Smooth muscle cell (in vitro differentiated cells): ENCODE data around the gene FAM171A1. TPM values are rescaled to one million over a fixed set of nuclear protein-coding genes. Genes with fewer than 3 reads are reported as not detected.

ENCODE experiments used
- DNase-seq: peaks from one replicate; lab custom pipeline; 2025; ENCODE audit not compliant: unreplicated experiment; lab: John Stamatoyannopoulos, UW
- H2AFZ ChIP-seq: fragments of 200-600 bp; sonication (generic); 2 replicates; pipeline ENCODE4 v1.6.0; 2016; ENCODE audit warnings: antibody characterized with exemption, low read depth, mild to moderate bottlenecking
- H3F3A ChIP-seq: fragments of 200-600 bp; sonication (generic); 2 replicates; pipeline ENCODE4 v1.6.0; 2017; ENCODE audit warnings: antibody characterized with exemption, low read depth
- H3K27ac ChIP-seq: fragments of 200-600 bp; sonication (generic); 2 replicates; pipeline ENCODE4 v1.5.1; 2016; ENCODE audit warnings: low read depth, mild to moderate bottlenecking
- H3K27me3 ChIP-seq: fragments of 200-600 bp; sonication (generic); 2 replicates; pipeline ENCODE4 v1.6.1; 2016; ENCODE audit warnings: low read depth, mild to moderate bottlenecking
- H3K36me3 ChIP-seq: fragments of 200-600 bp; sonication (generic); 2 replicates; pipeline ENCODE4 v1.5.1; 2016; ENCODE audit warnings: low read depth
- H3K4me1 ChIP-seq: fragments of 200-600 bp; sonication (generic); 2 replicates; pipeline ENCODE4 v1.5.1; 2016; ENCODE audit warnings: low read depth
- H3K4me2 ChIP-seq: fragments of 200-600 bp; sonication (generic); 2 replicates; pipeline ENCODE4 v1.6.0; 2016; ENCODE audit warnings: mild to moderate bottlenecking
- H3K4me3 ChIP-seq: fragments of 200-600 bp; sonication (generic); 2 replicates; pipeline ENCODE4 v1.5.1; 2016; ENCODE audit warnings: mild to moderate bottlenecking
- H3K79me2 ChIP-seq: fragments of 200-600 bp; sonication (generic); 2 replicates; pipeline ENCODE4 v1.6.0; 2016; ENCODE audit warnings: low read depth, mild to moderate bottlenecking
- H3K9ac ChIP-seq: fragments of 200-600 bp; sonication (generic); 2 replicates; pipeline ENCODE4 v1.6.0; 2016; ENCODE audit warnings: low read depth
- H3K9me3 ChIP-seq: fragments of 200-600 bp; sonication (generic); replicated peaks from 2 replicates; pipeline ENCODE4 v1.5.1; 2016; ENCODE audit warnings: low read depth
- H4K20me1 ChIP-seq: fragments of 200-600 bp; sonication (generic); 2 replicates; pipeline ENCODE4 v1.6.0; 2016; ENCODE audit warnings: low read depth
- CTCF ChIP-seq: fragments of 200-600 bp; sonication (generic); IDR thresholded peaks from 2 replicates; pipeline ENCODE4 v1.5.1; 2017; ENCODE audit warnings: borderline replicate concordance, mild to moderate bottlenecking, antibody characterized with exemption; ENCODE audit not compliant: insufficient read depth, poor library complexity, severe bottlenecking
- WGBS: methylation state at CpG from one replicate; pipeline ENCODE4 v1.1.7; 2016; ENCODE audit warnings: low lambda C conversion rate; 5-methylcytosine and 5-hydroxymethylcytosine counted together
- polyA plus RNA-seq: library from polyadenylated mRNA; unstranded; fragments of >200 nt; fragmentation: Nextera tagmentation; extraction: Ambion mirVana; gene quantifications from 2 replicates; pipeline ENCODE4 v1.2.1, GENCODE V29; 2016
- total RNA-seq: library from RNA; depleted of rRNA; stranded (reverse); fragments of >200 nt; gene quantifications from 2 replicates; pipeline ENCODE4 v1.2.3, GENCODE V29; 2014

The FAM171A1 gene
- total and polyA plus RNA-seq, 2 experiments from 2014 or later, result 25.5 to 37.2 TPM

DNA sequence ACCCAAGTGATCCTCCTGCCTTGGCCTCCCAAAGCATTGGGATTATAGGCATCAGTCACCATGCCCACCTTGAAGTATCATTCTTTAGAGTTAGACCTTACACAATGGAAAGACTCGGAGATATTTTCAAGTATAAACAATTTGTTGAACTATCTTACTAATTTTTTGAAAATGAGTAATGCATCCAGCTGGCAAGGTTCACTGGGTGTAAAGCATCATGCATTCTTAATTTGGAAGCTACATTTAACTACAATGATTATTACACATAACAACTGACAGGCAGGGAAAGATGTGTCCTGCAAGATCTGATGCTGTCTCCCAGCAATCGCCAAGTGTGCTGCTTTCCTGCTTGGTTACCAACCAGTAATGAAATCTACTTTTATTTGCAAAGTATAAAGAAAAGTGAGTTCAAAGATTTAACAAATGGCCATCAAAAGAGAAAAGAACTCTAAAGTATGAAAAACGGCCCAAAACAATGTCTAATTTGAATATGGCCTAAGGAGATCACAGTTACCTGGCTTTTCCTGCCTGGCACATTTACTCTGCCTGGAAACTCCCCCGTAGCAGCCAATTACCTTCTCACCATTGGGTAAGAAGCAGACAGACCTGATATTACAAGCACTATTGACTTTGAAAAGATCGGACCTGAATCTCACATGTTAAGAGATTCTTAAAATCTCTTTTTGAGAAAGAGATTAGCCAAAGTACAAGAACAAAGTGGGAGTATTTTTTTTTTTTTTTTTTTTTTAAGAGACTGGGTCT, 143.3 kb downstream of the FAM171A1 start:
- Histone ChIP-seq H3K4me3 (no peak overlapping the region), H3K4me1 (no peaks in the 10 kb centered on the region), H3F3A (no peaks in the 10 kb centered on the region), H3K9me3 (no peaks in the 10 kb centered on the region), H3K36me3 (no peaks in the 10 kb centered on the region), H2AFZ (no peak overlapping the region), H3K27ac (no peak overlapping the region), H3K79me2 (no peaks in the 10 kb centered on the region), H3K9ac (no peak overlapping the region), H3K27me3 (no peaks in the 10 kb centered on the region), H4K20me1 (no peaks in the 10 kb centered on the region), H3K4me2 (no peak overlapping the region)
- WGBS, result 94% methylated on average over 5 of the region's 5 CpGs
- no peak for DNase-seq
- TF ChIP-seq CTCF, result no peak

GRCh38 chr10:15225511-15225910, 145.6 kb downstream of the FAM171A1 start:
- no peak for TF ChIP-seq CTCF
- WGBS, result 98% methylated on average over 10 of the region's 10 CpGs
- no peak overlapping the region for H3K4me3 ChIP-seq

GRCh38 chr10:15224948-15225347, 146.1 kb downstream of the FAM171A1 start:
- H3K9ac ChIP-seq, result no peak overlapping the region
- no peak overlapping the region for H3K4me2 ChIP-seq
- no peak for TF ChIP-seq CTCF
- no peak for DNase-seq
- H3K79me2 ChIP-seq, result no peaks in the 10 kb centered on the region
- no peaks in the 10 kb centered on the region for H3K36me3 ChIP-seq
- 94% methylated on average over 5 of the region's 5 CpGs for WGBS
- no peak overlapping the region for H3K4me3 ChIP-seq
- H3K9me3 ChIP-seq, result no peaks in the 10 kb centered on the region
- H3K27me3 ChIP-seq, result no peaks in the 10 kb centered on the region
- H3F3A ChIP-seq, result no peaks in the 10 kb centered on the region
- no peak overlapping the region for H2AFZ ChIP-seq
- no peaks in the 10 kb centered on the region for H4K20me1 ChIP-seq
- no peaks in the 10 kb centered on the region for H3K4me1 ChIP-seq
- no peak overlapping the region for H3K27ac ChIP-seq

More at GRCh38 chr10:15225511-15225910, 145.6 kb downstream of the FAM171A1 start:
- Histone ChIP-seq H3K9me3 (no peaks in the 10 kb centered on the region), H3K27me3 (no peaks in the 10 kb centered on the region), H3K36me3 (no peaks in the 10 kb centered on the region), H3K27ac (no peak overlapping the region), H3F3A (no peaks in the 10 kb centered on the region), H3K79me2 (no peaks in the 10 kb centered on the region), H3K4me2 (no peak overlapping the region), H3K9ac (no peak overlapping the region), H2AFZ (no peak overlapping the region), H4K20me1 (no peaks in the 10 kb centered on the region), H3K4me1 (no peaks in the 10 kb centered on the region)
- no peak for DNase-seq

DNA sequence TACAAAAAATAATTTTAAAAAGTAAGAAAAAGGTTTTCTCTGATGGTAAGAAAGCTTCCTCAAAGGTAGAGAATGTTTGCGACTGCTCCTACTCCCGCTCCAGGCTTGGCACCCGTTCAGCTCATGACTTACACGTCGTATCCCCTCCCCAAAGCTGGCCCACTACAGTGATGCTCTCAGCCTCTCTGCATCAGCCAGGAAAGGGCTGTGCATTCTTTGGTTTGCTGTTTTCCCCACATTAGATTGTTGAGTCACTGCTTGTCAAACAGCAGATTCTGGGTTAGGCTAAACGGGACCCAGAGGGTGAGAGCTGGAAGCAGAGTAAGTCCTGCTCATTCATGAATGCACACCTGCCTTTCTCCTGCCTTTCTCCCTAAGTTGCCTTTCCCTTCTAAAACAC, 147.9 kb downstream of the FAM171A1 start:
- Histone ChIP-seq H3F3A (no peaks in the 10 kb centered on the region), H2AFZ (no peak overlapping the region), H3K79me2 (no peaks in the 10 kb centered on the region), H3K27ac (no peak overlapping the region), H3K4me1 (no peaks in the 10 kb centered on the region), H3K4me3 (no peak overlapping the region), H4K20me1 (no peaks in the 10 kb centered on the region), H3K4me2 (no peak overlapping the region), H3K9ac (no peak overlapping the region), H3K36me3 (no peaks in the 10 kb centered on the region), H3K27me3 (no peaks in the 10 kb centered on the region), H3K9me3 (no peaks in the 10 kb centered on the region)
- DNase-seq, result no peak
- 81% methylated on average over 6 of the region's 6 CpGs for WGBS
- no peak for TF ChIP-seq CTCF
